ENCODE data around the gene ARHGAP42.

The ARHGAP42 gene

GRCh38 chr11:100759106-100759505 lies 72.0 kb downstream of the ARHGAP42 start:
- DNase-seq (ENCODE audit: low spot score) = no peak

- no peak for DNase-seq (ENCODE audit: low spot score)
These were observed 72.8 kb downstream of the ARHGAP42 start for GRCh38 chr11:100759856-100760255.

- DNase-seq (ENCODE audit: low spot score) = no peak
These were observed 73.7 kb downstream of the ARHGAP42 start for GRCh38 chr11:100760744-100761143.

- DNase-seq (ENCODE audit: low spot score) = no peak
These were observed 74.8 kb downstream of the ARHGAP42 start for GRCh38 chr11:100761841-100762240.

GRCh38 chr11:100766764-100767163 lies 79.7 kb downstream of the ARHGAP42 start:
- DNase-seq (ENCODE audit: low spot score) = no peak

- no peak for DNase-seq (ENCODE audit: low spot score)
These were observed 82.1 kb downstream of the ARHGAP42 start for GRCh38 chr11:100769165-100769564.

- no peak for DNase-seq (ENCODE audit: low spot score)
These were observed 82.5 kb downstream of the ARHGAP42 start for GRCh38 chr11:100769617-100770016.

- DNase-seq (ENCODE audit: low spot score) = no peak
These were observed 87.0 kb downstream of the ARHGAP42 start for GRCh38 chr11:100774132-100774531.

GRCh38 chr11:100774859-100775258 lies 87.8 kb downstream of the ARHGAP42 start:
- no peak for DNase-seq (ENCODE audit: low spot score)

GRCh38 chr11:100776212-100776896 lies 89.3 kb downstream of the ARHGAP42 start:
- no peak for DNase-seq (ENCODE audit: low spot score)

- no peak for DNase-seq (ENCODE audit: low spot score)
These were observed 90.0 kb downstream of the ARHGAP42 start for GRCh38 chr11:100777103-100777502.

- no peak for DNase-seq (ENCODE audit: low spot score)
These were observed 90.6 kb downstream of the ARHGAP42 start for GRCh38 chr11:100777736-100778135.

- DNase-seq (ENCODE audit: low spot score) = no peak
These were observed 91.2 kb downstream of the ARHGAP42 start for GRCh38 chr11:100778166-100778785.

- no peak for DNase-seq (ENCODE audit: low spot score)
These were observed 93.4 kb downstream of the ARHGAP42 start for GRCh38 chr11:100780470-100780869.

- no peak for DNase-seq (ENCODE audit: low spot score)
These were observed 98.3 kb downstream of the ARHGAP42 start for GRCh38 chr11:100785148-100785983.

GRCh38 chr11:100788561-100789295 lies 101.6 kb downstream of the ARHGAP42 start:
- no peak for DNase-seq (ENCODE audit: low spot score)

- DNase-seq (ENCODE audit: low spot score) = no peak
These were observed 102.4 kb downstream of the ARHGAP42 start for GRCh38 chr11:100789500-100789899.

GRCh38 chr11:100790073-100790472 lies 103.0 kb downstream of the ARHGAP42 start:
- no peak for DNase-seq (ENCODE audit: low spot score)

GRCh38 chr11:100791103-100791502 lies 104.0 kb downstream of the ARHGAP42 start:
- DNase-seq (ENCODE audit: low spot score) = no peak

GRCh38 chr11:100791860-100792259 lies 104.8 kb downstream of the ARHGAP42 start:
- DNase-seq (ENCODE audit: low spot score) = peak; percentile 20

GRCh38 chr11:100793525-100793924 lies 106.4 kb downstream of the ARHGAP42 start:
- DNase-seq (ENCODE audit: low spot score) = peak; percentile 89

- DNase-seq (ENCODE audit: low spot score) = no peak
These were observed 107.4 kb downstream of the ARHGAP42 start for GRCh38 chr11:100794446-100794845.
